Right lobe of liver (tissue), 6 donors: ENCODE results near the gene PRIM2. TPM values are rescaled to one million over a fixed set of nuclear protein-coding genes. Genes with fewer than 3 reads are reported as not detected.
"Not testable (repeated sequence)": the region's sequence is repeated elsewhere in the genome, so short reads cannot be mapped to it uniquely, and the experiment has no call there.

Experiments used
- ATAC-seq, 4 donors: fragments of 200-7000 bp; cut with Tn5 transposase; one replicate each; pipeline ENCODE4 v1.9.1; 2020; ENCODE audit warnings: mild to moderate bottlenecking in 4 of 4, moderate library complexity in 4 of 4
- DNase-seq, 3 donors: peaks; one replicate each; pipeline ENCODE4 v3.0.0-alpha.2; 2020
- H3K27ac ChIP-seq, 3 donors: fragments of 200-600 bp; one replicate each; pipeline ENCODE4 v1.8.0; 2022
- H3K27me3 ChIP-seq, 2 donors: fragments of 200-600 bp; one replicate each; pipeline ENCODE4 v1.8.0; 2022
- H3K36me3 ChIP-seq, 4 donors: fragments of 200-600 bp; sonication (generic) in 1 of 4; one replicate each; pipeline versions ENCODE4 v1.5.1 to v1.8.0; 2017 to 2022; ENCODE audit warnings: control low read depth in 1 of 4
- H3K4me1 ChIP-seq, 4 donors: fragments of 200-600 bp; sonication (generic) in 1 of 4; one replicate each; pipeline versions ENCODE4 v1.5.1 to v1.8.0; 2017 to 2022; ENCODE audit warnings: control low read depth in 1 of 4
- H3K4me3 ChIP-seq, 3 donors: fragments of 200-600 bp; one replicate each; pipeline ENCODE4 v1.8.0; 2022
- H3K9me3 ChIP-seq, 4 donors: fragments of 200-600 bp; sonication (generic) in 1 of 4; one replicate each; pipeline versions ENCODE4 v1.5.1 to v1.8.0; 2017 to 2022; ENCODE audit warnings: control low read depth in 1 of 4
- WGBS: methylation state at CpG from one replicate; pipeline ENCODE4 v1.1.6; 2018; ENCODE audit warnings: low coverage, low lambda C conversion rate; ENCODE audit not compliant: insufficient coverage; ENCODE audit errors: missing lambda C conversion rate; 5-methylcytosine and 5-hydroxymethylcytosine counted together
- intact Hi-C, 2 donors: fragments of 100-400 bp; cut with DNase I; formaldehyde crosslinking; loops; one replicate each; pipeline versions ENCODE4 v1.11.2 to v1.14.1; 2022
- total RNA-seq, 6 experiments: library from RNA; depleted of rRNA in 2 of 6; stranded (reverse); fragments of >200 nt in 2 of 6; fragmentation: NEBNext Ultra II Directional in 3 of 6; extraction: Animal tissue kit (Norgen Biotek cat#: 25700) in 3 of 6; gene quantifications; one replicate each; pipeline versions ENCODE4 v1.1.0 to v1.2.4, GENCODE V29; 2016 to 2023
- donor health status: DM: no; HTN: yes; CAD: no.
- donor health status: DM: no; HTN: no; CAD: no.
- donor health status: DM: no; HTN: no; CAD: no.
- donor health status: DM: no; HTN: yes; CAD: no.
- donor health status: DM: no; HTN: yes; CAD: no.

PRIM2 gene
- total RNA-seq, 6 experiments from 2014 or later, result 2.8 to 5.8 (median 3.7) TPM

GRCh38 chr6:57481121-57481520, 163.7 kb downstream of the PRIM2 start:
- H3K36me3 ChIP-seq, H3K4me1 ChIP-seq, H3K9me3 ChIP-seq, H3K27me3 ChIP-seq, DNase-seq, intact Hi-C loops, H3K4me3 ChIP-seq, ATAC-seq, H3K27ac ChIP-seq: not testable (repeated sequence)
- WGBS, result 75% methylated on average over 1 of the region's 1 CpG

- intact Hi-C loops, H3K4me1 ChIP-seq, DNase-seq, ATAC-seq, H3K27ac ChIP-seq, H3K4me3 ChIP-seq, H3K27me3 ChIP-seq, H3K36me3 ChIP-seq, H3K9me3 ChIP-seq: not testable (repeated sequence)
- 90% methylated on average over 3 of the region's 4 CpGs for WGBS
Measured at GRCh38 chr6:57482471-57482870, 165.0 kb downstream of the PRIM2 start.

GRCh38 chr6:57486494-57487081, 169.2 kb downstream of the PRIM2 start:
- WGBS, result 98% methylated on average over 3 of the region's 4 CpGs
- H3K9me3 ChIP-seq, H3K4me1 ChIP-seq, DNase-seq, H3K27me3 ChIP-seq, H3K27ac ChIP-seq, H3K4me3 ChIP-seq, ATAC-seq, H3K36me3 ChIP-seq, intact Hi-C loops: not testable (repeated sequence)

- H3K9me3 ChIP-seq, H3K4me1 ChIP-seq, ATAC-seq, H3K4me3 ChIP-seq, intact Hi-C loops, H3K27ac ChIP-seq, H3K36me3 ChIP-seq, DNase-seq, H3K27me3 ChIP-seq: not testable (repeated sequence)
- WGBS, result 90% methylated on average over 2 of the region's 3 CpGs
Measured at GRCh38 chr6:57488551-57488950, 171.1 kb downstream of the PRIM2 start.

GRCh38 chr6:57489887-57490286, 172.5 kb downstream of the PRIM2 start:
- H3K27me3 ChIP-seq, H3K36me3 ChIP-seq, H3K27ac ChIP-seq, H3K4me1 ChIP-seq, ATAC-seq, H3K4me3 ChIP-seq, DNase-seq, intact Hi-C loops, H3K9me3 ChIP-seq: not testable (repeated sequence)

- intact Hi-C loops, H3K27me3 ChIP-seq, H3K36me3 ChIP-seq, H3K9me3 ChIP-seq, ATAC-seq, H3K4me1 ChIP-seq, H3K27ac ChIP-seq, H3K4me3 ChIP-seq, DNase-seq: not testable (repeated sequence)
- 69% methylated on average over 3 of the region's 7 CpGs for WGBS
Measured at GRCh38 chr6:57491795-57492194, 174.4 kb downstream of the PRIM2 start.

GRCh38 chr6:57496251-57496650, 178.8 kb downstream of the PRIM2 start:
- WGBS, result 85% methylated on average over 2 of the region's 2 CpGs
- DNase-seq, H3K4me1 ChIP-seq, H3K27me3 ChIP-seq, H3K4me3 ChIP-seq, H3K36me3 ChIP-seq, ATAC-seq, intact Hi-C loops, H3K9me3 ChIP-seq, H3K27ac ChIP-seq: not testable (repeated sequence)

GRCh38 chr6:57500368-57501021, 183.1 kb downstream of the PRIM2 start:
- Histone ChIP-seq H3K27ac (peak overlapping the region in 2 of 3 donors; percentile 22 to 42), H3K4me1 (peaks cover 0 to 11% (median 3%) of the 10 kb centered on the region in 4 donors)
- H3K4me3 ChIP-seq, DNase-seq, H3K36me3 ChIP-seq, H3K9me3 ChIP-seq, intact Hi-C loops, H3K27me3 ChIP-seq: not testable (repeated sequence)
- ATAC-seq, result peak; percentile 89 to 94 (median 91)
- 26% methylated on average over 4 of the region's 4 CpGs for WGBS

GRCh38 chr6:57502387-57502786, 185.0 kb downstream of the PRIM2 start:
- H3K9me3 ChIP-seq, intact Hi-C loops, H3K4me3 ChIP-seq, H3K36me3 ChIP-seq, H3K27ac ChIP-seq, DNase-seq, ATAC-seq, H3K27me3 ChIP-seq: not testable (repeated sequence)
- peaks cover 0 to 11% (median 3%) of the 10 kb centered on the region in 4 donors for H3K4me1 ChIP-seq
- 96% methylated on average over 7 of the region's 10 CpGs for WGBS

GRCh38 chr6:57505251-57505650, 187.8 kb downstream of the PRIM2 start:
- ATAC-seq, H3K9me3 ChIP-seq, H3K4me3 ChIP-seq, H3K36me3 ChIP-seq, DNase-seq, intact Hi-C loops, H3K27me3 ChIP-seq, H3K27ac ChIP-seq: not testable (repeated sequence)
- H3K4me1 ChIP-seq, result peaks cover 0 to 11% (median 3%) of the 10 kb centered on the region in 4 donors
- 100% methylated on average over 1 of the region's 1 CpG for WGBS

- intact Hi-C loops, H3K36me3 ChIP-seq, H3K9me3 ChIP-seq, H3K4me3 ChIP-seq, H3K27me3 ChIP-seq, ATAC-seq, H3K27ac ChIP-seq, H3K4me1 ChIP-seq, DNase-seq: not testable (repeated sequence)
- 89% methylated on average over 4 of the region's 4 CpGs for WGBS
Measured at GRCh38 chr6:57510390-57510789, 193.0 kb downstream of the PRIM2 start.

GRCh38 chr6:57515171-57515570, 197.7 kb downstream of the PRIM2 start:
- H3K9me3 ChIP-seq, H3K27ac ChIP-seq, H3K36me3 ChIP-seq, H3K27me3 ChIP-seq, ATAC-seq, H3K4me3 ChIP-seq, DNase-seq, intact Hi-C loops, H3K4me1 ChIP-seq: not testable (repeated sequence)
- WGBS, result no CpG with 5 or more reads among the region's 1 CpG
